ENCODE measurements around the gene CATSPERZ. TPM values are rescaled to one million over a fixed set of nuclear protein-coding genes. Genes with fewer than 3 reads are reported as not detected.
A peak's percentile ranks its signal among the peaks of the same experiment; 100 is the strongest.

Gene CATSPERZ
- total and polyA plus RNA-seq, 2 of the 13 experiments (the other 11 are each of a cell fraction or from before 2014, with no cell fraction given) = 0.22 to 0.48 TPM

DNA sequence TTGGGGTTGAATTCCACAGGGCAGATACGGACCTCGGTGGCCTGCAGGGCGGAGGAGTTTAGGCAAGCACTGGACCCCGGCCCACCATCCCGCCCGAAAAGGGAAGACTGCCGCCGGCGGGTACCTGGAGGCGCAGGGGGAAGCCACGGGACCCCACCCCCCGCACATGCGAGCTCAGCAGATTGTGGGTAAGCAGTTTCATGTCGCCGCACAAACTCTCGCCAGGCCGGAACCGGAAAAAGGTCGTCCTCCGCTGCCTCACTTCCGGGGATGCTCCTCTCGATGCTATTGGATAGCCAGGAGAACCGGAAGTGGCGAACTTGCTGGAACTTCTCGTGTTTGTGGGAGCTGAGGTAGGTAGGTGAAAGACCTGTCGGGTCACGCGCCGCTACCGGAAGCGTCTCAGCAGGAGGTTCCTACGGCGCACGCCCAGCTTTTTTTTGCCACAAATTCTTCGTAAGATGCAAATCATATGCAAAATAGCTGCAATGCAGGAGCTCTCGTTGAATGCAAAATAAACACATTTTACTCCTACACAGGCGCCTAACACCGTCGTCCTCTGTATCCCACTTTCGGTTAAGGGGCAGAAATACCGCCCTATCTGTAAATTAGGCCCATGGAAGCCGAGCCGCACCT lies 17.3 kb downstream of the CATSPERZ start, which contains the start of gene TRMT112 (continued):
- TF ChIP-seq, protein P1, sequence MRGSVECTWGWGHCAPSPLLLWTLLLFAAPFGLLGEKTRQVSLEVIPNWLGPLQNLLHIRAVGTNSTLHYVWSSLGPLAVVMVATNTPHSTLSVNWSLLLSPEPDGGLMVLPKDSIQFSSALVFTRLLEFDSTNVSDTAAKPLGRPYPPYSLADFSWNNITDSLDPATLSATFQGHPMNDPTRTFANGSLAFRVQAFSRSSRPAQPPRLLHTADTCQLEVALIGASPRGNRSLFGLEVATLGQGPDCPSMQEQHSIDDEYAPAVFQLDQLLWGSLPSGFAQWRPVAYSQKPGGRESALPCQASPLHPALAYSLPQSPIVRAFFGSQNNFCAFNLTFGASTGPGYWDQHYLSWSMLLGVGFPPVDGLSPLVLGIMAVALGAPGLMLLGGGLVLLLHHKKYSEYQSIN (CRISPR knock-in tag; IDR thresholded peaks at IDR 0.05; ENCODE audit: borderline replicate concordance) = no peak
- no peak for TF ChIP-seq KDM6A (CRISPR knock-in tag; IDR thresholded peaks at IDR 0.05; ENCODE audit: low read depth)
- TF ChIP-seq, protein P2, sequence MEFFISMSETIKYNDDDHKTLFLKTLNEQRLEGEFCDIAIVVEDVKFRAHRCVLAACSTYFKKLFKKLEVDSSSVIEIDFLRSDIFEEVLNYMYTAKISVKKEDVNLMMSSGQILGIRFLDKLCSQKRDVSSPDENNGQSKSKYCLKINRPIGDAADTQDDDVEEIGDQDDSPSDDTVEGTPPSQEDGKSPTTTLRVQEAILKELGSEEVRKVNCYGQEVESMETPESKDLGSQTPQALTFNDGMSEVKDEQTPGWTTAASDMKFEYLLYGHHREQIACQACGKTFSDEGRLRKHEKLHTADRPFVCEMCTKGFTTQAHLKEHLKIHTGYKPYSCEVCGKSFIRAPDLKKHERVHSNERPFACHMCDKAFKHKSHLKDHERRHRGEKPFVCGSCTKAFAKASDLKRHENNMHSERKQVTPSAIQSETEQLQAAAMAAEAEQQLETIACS (CRISPR knock-in tag; IDR thresholded peaks at IDR 0.05) = peak; percentile 46; the same call in 1 of the 2 replicates
- TF ChIP-seq SPEN (CRISPR knock-in tag; IDR thresholded peaks at IDR 0.05; ENCODE audit: low read depth) = no peak; the same call in none of the 2 replicates
- TF ChIP-seq ZNF672 (CRISPR knock-in tag; IDR thresholded peaks at IDR 0.05) = no peak
- TF ChIP-seq JDP2 (CRISPR knock-in tag; IDR thresholded peaks at IDR 0.05; ENCODE audit: borderline replicate concordance) = no peak
- 0 out of 2 replicates have a peak, but pooled peaks have one; percentile 37 for TF ChIP-seq ZNF333 (CRISPR knock-in tag; IDR thresholded peaks at IDR 0.05; ENCODE audit: borderline replicate concordance)
- no peak for TF ChIP-seq GLI4 (CRISPR knock-in tag; IDR thresholded peaks at IDR 0.05; ENCODE audit: borderline replicate concordance)
- no peak for TF ChIP-seq DPF2 (CRISPR knock-in tag; IDR thresholded peaks at IDR 0.05; ENCODE audit: borderline replicate concordance, low read depth)
- no peak for TF ChIP-seq ZFP36L2 (CRISPR knock-in tag; IDR thresholded peaks at IDR 0.05)
- no peak for TF ChIP-seq EZH2 (conservative IDR thresholded peaks at IDR 0.05; ENCODE audit: low read depth, low read length)
- TF ChIP-seq, protein P3, sequence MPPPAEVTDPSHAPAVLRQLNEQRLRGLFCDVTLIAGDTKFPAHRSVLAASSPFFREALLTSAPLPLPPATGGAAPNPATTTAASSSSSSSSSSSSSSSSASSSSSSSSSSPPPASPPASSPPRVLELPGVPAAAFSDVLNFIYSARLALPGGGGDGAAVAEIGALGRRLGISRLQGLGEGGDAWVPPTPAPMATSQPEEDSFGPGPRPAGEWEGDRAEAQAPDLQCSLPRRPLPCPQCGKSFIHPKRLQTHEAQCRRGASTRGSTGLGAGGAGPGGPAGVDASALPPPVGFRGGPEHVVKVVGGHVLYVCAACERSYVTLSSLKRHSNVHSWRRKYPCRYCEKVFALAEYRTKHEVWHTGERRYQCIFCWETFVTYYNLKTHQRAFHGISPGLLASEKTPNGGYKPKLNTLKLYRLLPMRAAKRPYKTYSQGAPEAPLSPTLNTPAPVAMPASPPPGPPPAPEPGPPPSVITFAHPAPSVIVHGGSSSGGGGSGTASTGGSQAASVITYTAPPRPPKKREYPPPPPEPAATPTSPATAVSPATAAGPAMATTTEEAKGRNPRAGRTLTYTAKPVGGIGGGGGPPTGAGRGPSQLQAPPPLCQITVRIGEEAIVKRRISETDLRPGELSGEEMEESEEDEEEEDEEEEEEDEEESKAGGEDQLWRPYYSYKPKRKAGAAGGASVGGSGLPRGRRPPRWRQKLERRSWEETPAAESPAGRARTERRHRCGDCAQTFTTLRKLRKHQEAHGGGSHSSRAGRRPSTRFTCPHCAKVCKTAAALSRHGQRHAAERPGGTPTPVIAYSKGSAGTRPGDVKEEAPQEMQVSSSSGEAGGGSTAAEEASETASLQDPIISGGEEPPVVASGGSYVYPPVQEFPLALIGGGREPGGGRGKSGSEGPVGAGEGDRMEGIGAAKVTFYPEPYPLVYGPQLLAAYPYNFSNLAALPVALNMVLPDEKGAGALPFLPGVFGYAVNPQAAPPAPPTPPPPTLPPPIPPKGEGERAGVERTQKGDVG (CRISPR knock-in tag; IDR thresholded peaks at IDR 0.05; ENCODE audit: borderline replicate concordance) = no peak
- TF ChIP-seq, protein P4, sequence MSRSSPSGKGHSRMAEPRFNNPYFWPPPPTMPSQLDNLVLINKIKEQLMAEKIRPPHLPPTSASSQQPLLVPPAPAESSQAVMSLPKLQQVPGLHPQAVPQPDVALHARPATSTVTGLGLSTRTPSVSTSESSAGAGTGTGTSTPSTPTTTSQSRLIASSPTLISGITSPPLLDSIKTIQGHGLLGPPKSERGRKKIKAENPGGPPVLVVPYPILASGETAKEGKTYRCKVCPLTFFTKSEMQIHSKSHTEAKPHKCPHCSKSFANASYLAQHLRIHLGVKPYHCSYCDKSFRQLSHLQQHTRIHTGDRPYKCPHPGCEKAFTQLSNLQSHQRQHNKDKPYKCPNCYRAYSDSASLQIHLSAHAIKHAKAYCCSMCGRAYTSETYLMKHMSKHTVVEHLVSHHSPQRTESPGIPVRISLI (CRISPR knock-in tag; IDR thresholded peaks at IDR 0.05; ENCODE audit: borderline replicate concordance) = peak; percentile 83; the same call in 1 of the 2 replicates

All from HepG2 (cell line).